HG03558 (cell line): ENCODE data around the gene RLN3.

Experiments used
- ATAC-seq: cut with Tn5 transposase; IDR thresholded peaks from one replicate; pipeline ENCODE4 v1.9.1; 2021; ENCODE audit warnings: moderate number of reproducible peaks; ENCODE audit not compliant: unreplicated experiment; ENCODE audit errors: extremely low read depth

Gene RLN3

DNA sequence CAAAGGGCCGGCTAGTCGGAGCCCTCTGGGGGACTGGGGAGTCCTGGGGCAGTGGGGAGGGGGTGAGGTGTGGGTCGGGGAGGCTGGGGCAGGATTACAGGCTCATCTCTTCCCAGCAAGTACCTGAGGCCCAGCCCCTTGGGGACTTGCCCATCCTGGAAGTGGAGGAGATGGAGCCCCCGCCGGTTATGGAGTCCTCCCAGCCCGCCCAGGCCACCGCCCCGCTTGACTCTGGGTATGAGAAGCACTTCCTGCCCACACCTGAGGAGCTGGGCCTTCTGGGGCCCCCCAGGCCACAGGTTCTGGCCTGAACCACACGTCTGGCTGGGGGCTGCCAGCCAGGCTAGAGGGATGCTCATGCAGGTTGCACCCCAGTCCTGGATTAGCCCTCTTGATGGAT is 24.0 kb downstream of the RLN3 start:
- no peak for ATAC-seq

DNA sequence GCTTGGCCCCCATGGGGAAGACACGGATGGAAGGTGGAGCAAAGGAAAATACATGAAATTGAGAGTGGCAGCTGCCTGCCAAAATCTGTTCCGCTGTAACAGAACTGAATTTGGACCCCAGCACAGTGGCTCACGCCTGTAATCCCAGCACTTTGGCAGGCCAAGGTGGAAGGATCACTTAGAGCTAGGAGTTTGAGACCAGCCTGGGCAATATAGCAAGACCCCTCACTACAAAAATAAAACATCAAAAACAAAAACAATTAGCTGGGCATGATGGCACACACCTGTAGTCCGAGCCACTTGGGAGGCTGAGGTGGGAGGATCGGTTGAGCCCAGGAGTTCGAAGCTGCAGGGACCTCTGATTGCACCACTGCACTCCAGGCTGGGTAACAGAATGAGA is 24.5 kb downstream of the RLN3 start:
- no peak for ATAC-seq

DNA sequence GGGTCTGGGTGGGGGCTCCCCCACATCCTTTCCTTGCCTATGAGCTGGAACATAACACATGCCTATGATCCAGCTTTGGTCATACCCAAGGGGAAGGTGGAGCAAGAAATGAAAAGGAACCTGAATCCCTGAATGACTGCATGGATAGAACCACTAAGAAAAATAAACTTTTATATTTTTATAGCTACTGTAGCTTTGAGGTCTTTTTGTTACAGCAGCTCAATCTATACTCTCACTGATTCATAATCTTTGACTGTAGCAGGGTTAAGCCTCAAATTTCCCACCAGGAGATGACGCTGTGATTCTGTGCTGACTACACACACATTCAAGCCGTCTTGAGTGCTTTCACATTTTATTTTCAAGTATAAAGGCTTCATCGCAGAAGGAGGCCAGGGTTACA is 25.1 kb downstream of the RLN3 start:
- ATAC-seq: no peak

GRCh38 chr19:14053500-14053899 is 25.6 kb downstream of the RLN3 start:
- ATAC-seq: no peak

DNA sequence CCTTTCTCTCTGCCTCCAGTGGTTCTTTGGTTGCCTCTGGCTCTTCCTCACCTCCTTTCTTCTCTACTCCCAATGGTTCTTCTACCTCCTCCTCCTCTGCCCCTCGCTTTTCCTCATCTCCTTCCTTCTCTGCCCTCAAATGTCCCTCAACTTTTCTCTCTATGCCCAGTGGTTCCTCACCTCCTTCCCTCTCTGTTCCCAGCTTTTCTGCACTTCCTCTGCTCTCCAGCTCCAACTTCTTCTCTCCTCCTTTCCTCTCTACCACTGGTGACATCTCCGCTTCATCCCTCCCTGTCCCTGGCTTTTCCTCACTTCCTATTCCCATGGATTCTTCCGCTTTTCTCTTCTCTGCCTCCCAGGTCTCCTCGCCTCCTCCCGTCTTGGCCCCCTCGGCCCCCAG is 26.2 kb downstream of the RLN3 start:
- no peak for ATAC-seq

GRCh38 chr19:14054721-14055120 is 26.8 kb downstream of the RLN3 start:
- no peak for ATAC-seq

DNA sequence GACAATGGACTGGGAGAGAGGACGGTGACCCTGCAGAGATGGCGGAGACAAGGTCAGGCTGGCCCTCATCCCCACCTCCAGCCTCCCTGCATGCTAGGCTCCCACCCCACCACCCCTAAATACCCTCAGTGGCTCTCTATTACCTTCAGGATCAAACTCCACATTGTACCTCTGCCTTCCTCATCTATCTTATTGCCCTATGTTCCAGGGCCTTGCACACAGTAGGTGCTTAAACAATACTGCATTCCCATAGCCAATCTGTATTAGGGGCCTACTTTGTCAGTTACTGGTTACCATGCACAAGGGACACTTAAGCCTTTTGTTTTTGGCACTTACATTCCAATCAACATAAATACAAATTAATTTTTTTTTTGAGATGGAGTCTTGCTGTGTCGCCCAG is 27.4 kb downstream of the RLN3 start:
- no peak for ATAC-seq

DNA sequence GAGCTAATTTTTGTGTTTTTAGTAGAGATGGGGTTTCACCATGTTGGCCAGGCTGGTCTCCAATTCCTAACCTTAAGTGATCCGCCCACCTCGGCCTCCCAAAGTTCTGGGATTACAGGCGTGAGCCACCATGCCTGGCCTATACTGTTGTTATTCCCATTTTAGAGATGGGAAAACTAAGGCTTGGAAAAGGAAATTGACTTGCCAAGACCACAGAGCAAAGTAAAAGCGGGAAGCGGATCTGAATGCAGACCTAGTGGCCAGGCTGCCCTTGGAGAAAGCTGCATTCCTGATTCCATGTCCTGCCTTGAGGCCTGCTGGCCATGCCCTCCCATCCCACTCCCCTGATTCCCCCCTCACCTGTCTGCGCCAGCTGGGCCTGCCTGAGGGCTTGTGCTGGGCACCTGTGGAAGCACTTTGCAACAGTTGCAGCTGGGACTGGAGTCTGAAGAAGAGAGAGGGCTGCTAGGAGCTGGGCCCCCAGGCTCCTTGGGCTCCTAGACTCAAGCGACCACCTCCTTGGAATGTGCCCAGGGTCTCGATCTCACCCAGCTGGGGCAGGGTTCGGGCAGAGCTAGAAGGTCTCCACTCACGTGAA is 28.2 kb downstream of the RLN3 start:
- ATAC-seq: no peak

GRCh38 chr19:14056741-14057356 is 28.9 kb downstream of the RLN3 start:
- ATAC-seq: no peak

DNA sequence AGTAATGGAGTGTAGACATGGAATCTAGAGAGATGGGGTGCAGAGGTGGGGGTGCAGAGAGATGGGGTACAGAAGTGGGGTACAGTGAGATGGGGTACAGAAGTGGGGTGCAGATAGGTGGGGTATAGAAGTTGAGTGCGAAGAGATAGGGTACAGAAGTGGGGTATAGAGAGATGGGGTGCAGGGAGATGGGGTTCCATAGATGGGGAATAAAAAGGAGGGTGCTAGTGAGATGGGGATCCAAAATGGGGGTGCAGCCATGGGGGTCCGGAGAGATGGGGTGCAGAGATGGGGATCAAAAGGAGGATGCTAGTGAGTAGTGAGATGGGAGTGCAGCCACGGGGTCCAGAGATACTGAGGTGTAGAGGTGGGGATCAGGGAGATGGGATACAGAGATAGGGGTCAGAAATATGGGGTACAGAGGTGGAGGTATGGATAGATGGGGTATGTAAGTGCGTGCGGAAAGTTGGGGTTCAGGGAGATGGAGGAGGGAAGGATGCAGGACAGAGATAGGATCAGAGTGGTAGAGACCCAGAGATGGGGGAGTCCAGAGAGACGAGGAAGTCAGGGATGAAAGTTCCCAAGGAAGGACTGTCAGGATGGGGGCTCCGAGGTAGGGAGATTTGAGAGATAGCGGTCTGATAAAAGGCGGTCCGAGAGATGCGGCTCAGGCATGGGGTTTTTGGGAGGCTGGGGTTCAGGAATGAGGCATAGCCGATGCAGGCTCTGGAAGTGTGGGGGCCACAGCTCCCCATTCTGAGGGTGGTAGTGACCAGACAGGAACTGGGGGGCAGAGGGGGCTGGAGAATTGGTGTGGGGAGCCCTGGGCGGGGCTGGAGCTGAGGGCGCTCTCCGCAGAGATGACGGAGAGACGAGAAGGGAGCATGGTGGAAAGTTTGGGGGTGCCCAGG is 30.5 kb downstream of the RLN3 start:
- no peak for ATAC-seq

DNA sequence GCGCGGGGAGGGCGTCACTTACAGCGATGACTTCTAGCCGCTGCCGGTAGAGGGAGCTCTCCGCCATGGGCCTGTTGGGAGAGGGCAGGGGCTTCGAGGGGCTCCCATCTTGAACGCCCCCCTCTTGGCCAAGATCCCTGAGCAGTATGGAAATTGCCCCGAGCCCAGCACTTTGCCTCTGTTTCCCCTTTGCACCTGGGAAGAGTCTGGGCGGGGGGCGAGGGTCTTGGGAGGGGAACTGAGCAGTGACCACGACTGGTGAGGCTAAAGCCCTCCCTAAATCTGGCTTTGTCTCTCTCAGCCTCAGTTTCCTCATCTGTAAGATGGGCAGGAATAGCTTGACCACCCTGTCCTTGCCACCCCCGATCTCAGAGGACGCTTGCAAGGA is 31.1 kb downstream of the RLN3 start:
- no peak for ATAC-seq

DNA sequence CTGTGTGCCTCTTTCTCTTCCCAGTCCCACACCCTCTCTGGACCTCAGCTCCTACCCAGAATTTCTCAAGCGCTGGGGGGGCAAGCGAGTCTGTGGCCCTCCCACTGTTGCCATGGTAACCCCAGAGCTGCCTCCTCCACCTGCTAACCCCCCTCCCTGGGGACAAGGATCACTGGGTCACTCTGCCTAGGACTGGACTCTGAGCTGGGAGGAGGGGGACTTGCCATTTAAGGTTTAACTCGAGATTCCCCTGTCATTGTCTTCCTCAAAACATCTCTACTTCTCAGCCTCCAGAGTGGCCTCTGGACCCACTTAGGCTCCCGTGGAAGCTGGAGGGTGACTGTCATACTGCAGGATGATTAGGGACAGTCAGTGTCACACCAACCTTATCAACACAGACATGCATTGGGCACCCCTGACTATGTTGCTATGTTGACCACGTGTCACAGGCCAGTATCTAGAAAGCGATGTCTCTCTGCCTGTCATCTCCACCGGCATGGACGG is 31.8 kb downstream of the RLN3 start:
- no peak for ATAC-seq

- no peak for ATAC-seq
Observed at GRCh38 chr19:14061081-14061749, 33.3 kb downstream of the RLN3 start.

GRCh38 chr19:14061751-14062557 is 34.0 kb downstream of the RLN3 start, which contains the start of gene PALM3:
Gene PALM3 (minus strand): TSS chr19:14062076. CDS start chr19:14061980, 96 bp downstream.
- no peak for ATAC-seq

DNA sequence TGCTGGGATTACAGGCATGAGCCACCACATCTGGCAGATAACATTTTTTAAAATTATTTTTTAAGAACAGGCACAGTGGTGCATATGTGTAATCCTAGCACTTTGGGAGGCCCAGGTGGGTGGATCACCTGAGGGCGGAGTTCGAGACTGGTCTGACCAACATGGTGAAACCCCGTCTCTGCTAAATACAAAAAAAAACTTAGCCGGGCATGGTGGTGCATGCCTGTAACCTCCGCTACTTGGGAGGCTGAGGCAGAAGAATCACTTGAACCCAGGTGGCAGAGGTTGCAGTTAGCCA is 34.6 kb downstream of the RLN3 start:
- ATAC-seq: no peak

- ATAC-seq: no peak
Observed at GRCh38 chr19:14063105-14063504, 35.2 kb downstream of the RLN3 start.

DNA sequence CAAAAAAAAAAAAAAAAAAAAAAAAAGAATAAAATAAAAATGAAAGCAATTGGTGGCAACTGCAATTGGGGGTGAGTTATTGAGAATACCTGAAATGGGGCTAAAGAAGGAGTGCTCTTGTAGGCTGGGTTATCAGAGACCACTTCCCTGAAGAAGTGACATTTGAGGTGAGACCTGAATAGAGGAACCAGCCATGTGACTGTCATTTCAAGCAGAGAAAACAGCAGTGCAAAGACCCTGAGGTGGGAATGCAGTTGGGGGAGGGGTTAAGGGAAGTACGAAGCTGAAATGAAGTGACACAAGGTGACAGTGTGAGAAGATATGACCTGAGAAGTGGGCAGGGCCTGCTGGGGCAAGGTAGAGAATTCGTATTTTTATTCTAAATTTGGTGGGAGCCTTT is 38.2 kb downstream of the RLN3 start:
- ATAC-seq: no peak

DNA sequence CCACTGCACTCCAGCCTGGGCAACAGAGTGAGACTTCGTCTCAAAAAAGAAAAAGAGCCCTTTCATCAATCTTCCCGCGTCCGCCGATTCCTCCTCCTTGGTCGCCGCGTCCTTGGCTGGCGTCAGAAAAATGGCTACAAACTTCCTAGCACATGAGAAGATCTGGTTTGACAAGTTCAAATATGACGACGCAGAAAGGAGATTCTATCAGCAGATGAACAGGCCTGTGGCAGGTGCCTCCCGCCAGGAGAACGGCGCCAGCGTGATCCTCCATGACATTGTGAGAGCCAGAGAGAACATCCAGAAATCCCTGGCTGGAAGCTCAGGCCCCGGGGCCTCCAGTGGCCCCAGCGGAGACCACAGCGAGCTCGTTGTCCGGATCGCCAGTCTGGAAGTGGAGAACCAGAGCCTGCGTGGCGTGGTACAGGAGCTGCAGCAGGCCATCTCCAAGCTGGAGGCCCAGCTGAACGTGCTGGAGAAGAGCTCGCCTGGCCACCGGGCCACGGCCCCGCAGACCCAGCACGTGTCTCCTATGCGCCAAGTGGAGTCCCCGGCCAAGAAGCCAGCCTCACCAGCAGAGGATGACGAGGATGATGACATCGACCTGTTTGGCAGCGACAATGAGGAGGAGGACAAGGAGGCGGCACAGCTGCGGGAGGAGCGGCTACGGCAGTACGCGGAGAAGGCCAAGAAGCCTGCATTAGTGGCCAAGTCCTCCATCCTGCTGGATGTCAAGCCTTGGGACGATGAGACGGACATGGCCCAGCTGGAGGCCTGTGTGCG is 42.5 kb downstream of the RLN3 start:
- no peak for ATAC-seq

DNA sequence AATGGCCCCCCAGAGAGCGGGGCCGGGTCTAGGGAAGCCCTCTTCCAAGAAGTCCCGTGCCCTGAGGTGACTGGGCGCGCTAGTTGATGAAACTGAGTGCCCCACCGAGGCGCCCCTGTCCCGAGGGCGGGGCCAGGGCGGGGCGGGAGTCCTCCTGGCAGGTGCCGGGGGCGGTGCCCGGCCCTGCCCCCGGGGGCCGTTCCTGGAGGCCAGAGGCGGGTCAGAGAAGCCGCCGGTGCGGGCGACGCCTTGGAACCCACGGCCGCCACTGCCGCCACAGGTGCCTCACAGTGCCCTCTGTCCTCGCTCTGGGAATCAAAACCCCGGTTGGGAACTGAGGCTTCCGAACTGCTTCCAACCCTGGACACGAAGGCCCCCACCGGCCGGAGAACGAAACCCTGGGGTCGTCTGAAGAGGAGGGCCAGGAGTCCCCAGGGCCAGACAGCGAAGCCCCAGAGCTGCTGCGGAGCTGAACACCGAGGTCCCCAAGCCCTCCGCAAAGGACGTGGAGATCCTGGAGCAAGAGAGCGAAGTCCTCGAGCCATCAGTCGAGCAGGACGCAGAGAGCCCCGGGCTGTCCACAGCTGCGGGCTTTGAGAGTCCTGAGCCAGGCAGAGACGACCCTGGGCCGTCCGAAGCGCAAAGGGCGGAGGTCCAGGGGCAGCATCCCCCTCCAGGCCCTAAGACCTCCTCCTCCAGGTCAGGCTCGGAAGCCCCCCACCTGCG is 44.8 kb downstream of the RLN3 start, which contains the start of gene MISP3:
Gene MISP3, plus strand, starts transcription at position 252 of the 726 bp plus-strand sequence. CDS start 524 bp downstream, outside the sequence.
- no peak for ATAC-seq
